HG03520 (cell line): Measurements from ENCODE around the gene GLT6D1.

ENCODE experiments used
- ATAC-seq: cut with Tn5 transposase; IDR thresholded peaks from one replicate; pipeline ENCODE4 v1.9.1; 2021; ENCODE audit warnings: mild to moderate bottlenecking, moderate library complexity; ENCODE audit not compliant: unreplicated experiment

The GLT6D1 gene

DNA sequence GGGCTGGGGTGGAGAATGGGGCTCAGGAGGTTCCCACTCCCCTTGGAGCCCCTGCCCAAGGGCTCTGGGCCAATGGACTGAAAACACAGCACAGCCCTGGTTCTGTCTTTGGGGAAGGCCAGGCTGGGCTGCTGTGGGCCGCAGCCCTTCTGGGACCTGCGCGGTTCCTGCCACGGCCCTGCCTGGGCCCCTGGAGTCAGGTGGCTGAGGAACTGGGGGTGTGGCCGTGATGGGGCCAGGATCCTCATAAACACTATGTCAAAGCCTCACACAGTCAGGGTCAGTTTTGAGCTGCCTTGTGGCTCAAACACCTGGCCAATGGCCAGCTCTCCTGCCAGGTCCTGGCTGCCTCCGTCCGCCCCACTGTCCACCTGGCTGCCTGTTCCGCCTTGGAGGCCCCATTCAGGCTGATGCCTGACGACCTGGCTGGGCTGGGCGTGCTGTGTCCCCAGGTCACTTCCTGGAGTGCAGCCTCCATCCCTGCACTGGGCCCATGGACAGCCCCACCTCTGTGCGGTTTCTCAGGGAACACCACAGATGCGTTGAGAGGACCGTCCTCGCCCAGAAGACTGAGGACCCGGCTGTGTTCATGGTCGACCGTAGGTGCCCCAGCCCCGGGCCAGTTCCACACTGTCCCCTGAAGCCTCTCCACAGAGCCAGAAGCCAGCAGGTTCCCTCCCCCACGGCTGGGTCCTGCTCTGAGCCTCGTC, 50.3 kb downstream of the GLT6D1 start:
- no peak for ATAC-seq

DNA sequence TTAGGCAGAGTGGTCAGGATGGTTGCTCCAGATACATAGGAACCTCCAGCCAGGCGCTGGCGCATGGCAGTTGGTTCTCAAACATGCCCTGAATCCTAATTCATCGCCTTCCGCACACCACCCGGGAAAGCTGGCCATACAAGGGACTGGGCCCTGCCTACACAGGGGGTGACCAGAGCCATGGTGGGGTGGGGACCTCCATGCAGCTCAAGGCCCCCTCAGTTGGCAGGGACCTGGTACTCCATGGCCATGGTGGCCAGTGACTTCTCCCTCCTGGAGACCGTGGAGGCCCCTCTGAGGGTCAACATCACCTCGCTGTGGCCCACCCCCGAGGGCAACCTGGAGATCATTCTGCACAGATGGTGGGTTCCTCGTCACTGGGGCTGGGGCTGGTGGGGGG, 51.0 kb downstream of the GLT6D1 start:
- no peak for ATAC-seq

DNA sequence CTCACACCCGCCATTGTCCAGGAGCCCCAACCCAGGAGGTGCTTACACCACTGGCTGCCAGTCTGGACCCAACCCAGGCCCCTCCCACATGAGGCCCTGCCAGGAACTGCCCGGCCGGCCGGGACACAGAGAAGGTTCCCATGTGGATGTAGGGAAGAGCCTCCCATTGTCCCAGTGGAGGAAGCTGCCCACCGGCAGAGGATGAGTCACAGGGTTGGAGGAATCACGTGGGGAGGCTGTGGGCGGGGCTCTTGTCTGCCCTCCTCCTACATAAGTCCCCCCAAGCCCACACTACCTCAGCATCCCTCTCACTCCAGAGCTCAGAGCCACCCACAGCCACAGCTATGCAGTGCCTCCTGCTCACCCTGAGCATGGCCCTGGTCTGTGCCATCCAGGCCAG, 51.7 kb downstream of the GLT6D1 start:
- no peak for ATAC-seq

DNA sequence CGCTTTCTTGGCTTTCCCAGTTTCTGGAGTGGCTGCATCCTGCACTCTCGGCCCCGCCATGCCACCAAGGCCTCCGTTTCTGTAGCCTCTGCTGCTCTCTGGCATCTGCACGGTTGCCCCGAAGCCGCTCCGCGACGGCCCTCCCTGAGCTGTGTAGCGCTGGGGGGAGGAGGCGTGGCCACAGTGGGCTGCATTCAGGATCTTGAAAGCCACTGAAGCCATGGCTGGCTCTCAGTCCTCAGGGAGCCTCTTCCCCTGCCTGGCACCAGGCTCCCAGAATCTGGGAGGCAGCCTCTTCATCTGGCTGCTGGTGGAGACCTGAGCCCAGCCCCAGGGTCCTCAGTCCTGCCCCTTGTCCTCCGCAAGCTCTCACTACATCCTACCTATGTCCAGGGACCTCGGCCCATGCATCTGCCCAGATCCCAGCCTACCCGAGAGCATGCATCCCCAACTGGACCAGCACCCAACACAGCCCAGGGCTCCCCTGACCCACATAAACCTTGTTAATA, 52.7 kb downstream of the GLT6D1 start:
- no peak for ATAC-seq

DNA sequence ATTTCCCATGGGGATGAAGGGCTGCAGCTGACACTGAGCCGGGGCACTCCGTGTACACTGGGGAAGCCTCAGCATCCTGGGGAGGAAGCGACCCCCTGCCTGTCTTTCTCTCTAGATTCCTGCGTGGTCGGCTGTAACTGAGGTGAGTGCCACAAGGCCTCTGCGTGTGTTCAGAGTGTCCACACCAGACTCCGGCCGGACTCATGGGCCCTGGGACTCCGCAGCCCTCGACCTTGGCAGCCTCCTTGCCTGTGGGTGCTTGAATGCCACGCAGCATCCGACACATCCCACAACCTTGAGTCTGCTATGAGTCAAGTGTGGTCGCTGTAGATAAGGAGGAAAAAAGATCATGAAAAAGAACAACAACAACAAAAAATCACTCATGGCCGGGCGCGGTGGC, 54.4 kb downstream of the GLT6D1 start:
- ATAC-seq = no peak

DNA sequence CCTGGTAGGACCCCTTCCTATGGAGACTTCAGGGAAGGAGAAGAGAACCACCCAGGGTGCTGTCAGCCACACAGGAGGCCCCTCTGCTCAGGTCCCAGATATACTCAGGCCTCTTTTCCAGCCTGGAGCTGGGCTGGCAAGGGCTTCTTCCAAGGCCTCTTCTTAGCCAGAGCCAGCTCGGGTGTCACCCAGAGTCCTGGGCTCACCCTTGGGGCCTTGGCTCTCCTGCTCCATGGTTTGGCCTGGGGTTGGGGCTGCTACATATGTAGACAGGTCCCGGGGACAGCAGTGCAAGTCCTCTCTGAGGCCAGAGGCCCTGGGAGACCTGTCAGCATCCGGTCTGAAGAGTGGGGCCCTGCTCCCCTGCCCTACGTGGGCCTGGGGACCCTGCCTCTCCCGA, 55.0 kb downstream of the GLT6D1 start:
- no peak for ATAC-seq

DNA sequence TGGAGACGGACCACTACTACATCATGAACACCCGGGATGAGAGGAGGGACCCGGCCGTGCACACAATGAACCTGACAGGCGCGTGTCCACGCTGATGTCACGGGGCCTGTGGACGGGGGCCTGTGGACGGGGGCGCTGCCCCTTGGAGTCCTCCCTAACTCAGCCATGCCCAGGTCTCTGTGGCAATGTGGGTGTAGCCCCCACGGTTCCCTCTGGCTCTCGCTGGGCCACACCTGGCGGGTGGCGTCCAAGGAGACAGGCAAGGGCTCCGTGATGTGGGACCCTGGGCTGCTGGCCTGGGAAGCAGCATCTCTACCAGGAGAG, 55.7 kb downstream of the GLT6D1 start:
- no peak for ATAC-seq

DNA sequence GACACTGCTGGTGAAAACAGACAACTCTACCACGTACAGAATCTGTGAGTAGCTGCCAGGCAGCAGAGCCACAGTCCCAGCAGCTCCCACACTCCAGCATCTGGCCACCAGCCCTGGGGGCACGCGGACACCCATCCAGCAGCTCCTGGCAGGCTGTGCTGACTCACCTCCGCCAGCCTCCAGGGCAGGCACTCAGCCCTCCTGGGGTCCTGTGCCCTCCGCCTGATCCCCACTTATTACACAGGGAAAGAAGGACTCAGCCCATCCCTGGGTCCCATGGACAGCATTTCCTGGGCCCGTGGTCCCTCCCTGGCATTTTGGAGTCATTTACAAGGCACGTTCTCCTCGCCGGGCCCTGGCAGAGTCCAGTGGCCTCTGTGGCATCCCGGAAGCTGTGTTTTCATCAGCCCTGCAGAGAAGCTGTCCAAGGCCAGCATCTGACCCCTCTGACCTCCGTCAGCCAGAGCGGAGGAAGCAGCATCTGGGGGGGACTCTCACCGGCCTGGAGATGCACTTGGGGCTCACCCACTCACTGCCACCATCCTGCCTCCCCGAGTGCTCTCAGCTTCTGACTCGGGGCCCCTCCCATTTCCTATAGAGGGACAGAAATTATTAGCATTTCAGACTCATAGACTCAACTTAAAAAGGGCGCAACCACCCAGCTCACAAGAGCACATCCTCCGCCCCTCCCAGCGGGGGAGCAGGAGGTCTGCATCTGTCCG, 56.2 kb downstream of the GLT6D1 start:
- ATAC-seq = no peak

DNA sequence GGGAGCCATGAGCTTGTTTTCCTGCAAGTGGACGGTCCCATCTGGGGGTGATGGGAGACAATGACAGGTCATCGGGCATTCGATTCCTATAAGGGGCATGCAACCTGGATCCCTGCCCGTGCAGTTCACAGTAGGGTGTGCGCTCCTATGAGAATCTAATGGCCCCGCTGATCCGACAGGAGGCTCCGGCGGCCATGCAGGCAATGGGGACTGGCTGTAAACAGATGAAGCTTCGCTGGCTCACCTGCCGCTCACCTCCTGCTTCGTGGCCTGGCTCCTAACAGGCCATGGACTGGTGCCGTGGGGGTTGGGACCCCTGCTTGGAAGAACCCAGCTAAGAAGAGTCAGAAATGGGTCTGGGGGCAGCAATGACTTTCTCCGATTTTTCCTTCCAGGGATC, 56.8 kb downstream of the GLT6D1 start:
- no peak for ATAC-seq

DNA sequence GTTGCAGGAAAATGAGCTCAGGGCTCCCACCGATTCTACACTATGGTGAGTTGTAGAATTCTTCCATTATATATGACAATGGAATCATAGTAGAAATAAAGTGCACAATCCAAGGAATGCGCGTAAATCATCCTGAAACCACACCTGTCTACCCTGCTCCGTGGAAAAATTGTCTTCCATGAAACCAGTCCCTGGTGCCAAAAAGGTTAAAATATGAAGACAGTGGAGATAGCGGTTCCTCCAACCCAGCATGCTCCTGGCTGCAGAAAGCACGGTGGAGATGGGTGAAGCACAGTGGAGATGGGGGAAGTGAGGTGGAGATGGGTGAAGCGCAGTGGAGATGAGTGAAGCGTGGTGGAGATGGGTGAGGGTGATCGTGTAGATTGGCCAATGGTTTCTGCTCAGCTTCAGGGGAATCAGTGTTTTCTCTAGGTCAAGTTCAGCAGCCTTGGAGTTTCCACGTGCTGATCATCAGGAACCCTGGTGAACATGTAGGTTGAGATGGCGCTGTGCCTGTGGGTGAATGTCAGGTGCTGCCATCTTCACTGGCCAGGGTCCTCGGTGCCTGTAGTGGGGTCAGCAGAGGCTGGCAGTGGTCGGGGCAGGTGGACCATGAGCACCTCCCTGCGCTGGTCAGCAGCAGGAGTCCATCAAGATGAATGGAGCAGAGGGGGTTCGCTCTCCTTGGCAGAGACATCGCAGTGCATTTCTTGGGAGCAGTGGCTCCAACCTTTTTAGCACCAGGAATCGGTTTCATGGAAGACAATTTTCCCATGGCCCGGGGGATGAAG, 57.5 kb downstream of the GLT6D1 start:
- ATAC-seq = no peak

DNA sequence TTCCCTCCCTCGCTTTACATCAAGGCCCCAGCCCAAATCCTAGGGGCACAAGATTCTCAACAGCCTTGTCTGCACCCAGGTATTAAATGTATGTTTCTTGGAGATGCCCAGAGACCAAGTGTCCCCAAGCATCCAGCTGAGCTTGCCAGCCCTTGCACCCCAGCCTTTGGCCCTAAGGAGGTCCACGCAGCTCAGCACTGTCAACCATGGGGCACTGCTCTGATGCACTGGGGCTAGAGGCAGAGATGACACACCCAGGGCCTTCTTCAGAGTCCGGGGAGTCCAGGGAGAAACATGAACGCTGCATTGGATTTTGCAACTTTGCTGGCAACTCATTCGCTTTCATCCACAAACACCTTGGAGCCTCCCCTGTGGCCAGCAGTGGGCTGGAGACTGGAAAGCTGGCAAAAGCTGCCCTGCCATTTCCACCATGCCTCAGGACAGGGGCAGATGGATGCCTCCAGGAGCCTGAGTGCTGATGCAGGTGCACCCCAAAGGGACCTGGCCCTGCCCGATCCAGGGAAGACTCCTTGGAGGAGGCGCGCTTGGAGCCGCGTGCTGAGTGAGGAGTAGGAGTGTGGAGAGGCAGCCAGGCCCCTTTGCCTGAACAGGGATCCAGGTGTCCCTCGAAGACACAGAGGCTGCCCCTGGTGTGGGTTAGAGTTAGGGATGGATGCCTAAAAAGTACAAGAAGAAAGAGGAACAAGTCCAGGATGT, 58.5 kb downstream of the GLT6D1 start:
- ATAC-seq = no peak

DNA sequence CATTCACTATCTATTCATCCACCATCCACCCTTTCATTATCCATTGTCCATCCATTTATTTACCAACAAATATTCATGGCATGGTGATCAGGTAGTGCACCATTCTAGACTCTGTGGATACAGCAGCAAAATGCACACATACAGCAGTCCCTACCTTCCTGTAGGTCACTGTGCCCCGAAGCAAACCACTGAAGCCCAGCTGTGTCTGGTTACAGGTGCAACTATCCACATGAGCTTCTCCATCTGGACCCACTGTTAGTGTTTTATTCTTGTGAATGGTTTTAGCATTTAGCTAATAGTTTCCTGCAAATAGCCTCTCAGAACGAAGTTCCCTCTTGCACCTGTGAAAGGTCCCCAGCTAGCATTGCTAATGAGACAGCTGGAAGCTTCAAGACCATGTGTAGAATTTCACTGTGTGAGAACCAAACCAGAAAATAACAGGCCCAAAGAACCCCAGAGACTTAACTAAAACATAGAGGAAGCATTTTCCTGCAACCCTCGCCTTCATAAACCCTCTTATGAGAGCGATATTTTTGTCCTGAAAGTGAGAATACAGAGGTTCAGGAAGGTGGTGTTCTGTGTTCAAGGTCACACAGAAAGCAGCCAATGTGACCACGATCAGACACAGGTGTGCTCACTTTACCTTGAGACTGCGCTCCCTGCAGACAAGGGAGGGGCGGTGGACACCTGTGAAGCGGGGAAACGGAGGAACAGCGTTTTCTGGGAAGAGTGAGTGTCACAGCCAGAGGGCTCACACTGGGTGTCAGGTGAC, 59.3 kb downstream of the GLT6D1 start:
- no peak for ATAC-seq

DNA sequence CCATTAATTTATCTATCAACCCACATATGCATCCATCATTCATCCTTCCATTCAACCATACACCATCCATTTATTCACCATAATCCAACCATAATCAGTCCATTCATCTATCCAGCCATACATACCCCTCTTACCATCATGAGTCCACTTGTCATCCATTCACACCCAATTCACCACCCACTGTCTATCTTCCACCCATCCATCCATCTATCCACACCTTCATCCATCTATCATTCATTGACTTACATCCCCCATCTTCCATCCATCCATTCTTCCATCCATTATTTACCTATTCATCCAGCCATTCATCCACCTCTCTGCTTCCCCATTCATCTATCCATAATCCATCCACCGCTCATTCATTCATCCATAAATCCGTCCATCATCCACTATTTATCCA, 60.0 kb downstream of the GLT6D1 start:
- no peak for ATAC-seq

DNA sequence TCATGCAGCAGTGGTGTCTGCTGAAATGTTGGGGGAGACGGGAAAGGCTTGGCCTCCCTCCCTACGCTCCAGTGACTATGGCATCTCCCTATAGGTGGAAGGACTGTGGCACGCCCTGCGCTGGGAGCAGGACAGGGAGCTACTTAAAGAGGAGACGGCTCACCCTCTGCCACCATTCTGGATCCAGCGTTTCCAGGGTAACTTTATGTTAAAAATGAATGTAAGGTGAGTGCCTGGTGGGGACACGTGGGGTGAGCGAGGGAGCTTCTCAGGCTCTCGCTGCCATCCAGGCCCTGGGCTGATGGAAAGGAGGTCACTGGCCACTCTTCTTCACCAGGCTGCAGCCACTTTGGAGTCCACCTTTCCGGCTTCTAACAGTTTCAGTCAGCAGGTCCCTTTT, 62.1 kb downstream of the GLT6D1 start:
- no peak for ATAC-seq

DNA sequence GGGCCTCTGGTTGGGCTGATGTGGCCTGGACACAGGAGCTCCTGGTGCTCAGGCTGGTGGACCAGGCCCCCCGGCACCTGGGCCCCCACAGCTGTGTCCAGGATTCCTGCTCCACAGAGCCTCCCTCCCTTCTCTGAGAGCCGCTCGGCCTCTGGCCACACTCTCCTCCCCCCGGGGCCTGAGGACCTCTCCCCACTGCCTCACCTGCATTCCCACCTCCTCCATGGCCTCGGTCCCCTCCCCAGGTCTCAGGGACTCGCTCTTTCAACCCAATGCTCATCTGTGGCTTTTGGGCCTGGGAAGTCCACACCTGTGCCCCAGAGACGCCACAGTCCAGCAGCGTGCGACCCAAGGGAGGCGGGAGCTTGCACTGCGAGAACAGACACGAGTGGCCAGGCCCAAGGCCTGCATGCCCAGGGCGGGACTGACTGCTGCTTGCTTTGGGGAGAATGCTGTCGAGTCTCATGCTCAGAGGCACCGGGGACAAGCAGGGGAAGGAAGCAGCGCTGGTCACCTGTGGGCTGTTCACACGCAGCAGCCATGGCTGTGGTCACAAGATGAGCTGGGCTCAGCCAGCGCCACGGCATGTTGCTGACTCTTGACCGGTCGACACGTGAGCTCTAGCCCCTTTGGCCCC, 63.2 kb downstream of the GLT6D1 start:
- ATAC-seq = no peak

DNA sequence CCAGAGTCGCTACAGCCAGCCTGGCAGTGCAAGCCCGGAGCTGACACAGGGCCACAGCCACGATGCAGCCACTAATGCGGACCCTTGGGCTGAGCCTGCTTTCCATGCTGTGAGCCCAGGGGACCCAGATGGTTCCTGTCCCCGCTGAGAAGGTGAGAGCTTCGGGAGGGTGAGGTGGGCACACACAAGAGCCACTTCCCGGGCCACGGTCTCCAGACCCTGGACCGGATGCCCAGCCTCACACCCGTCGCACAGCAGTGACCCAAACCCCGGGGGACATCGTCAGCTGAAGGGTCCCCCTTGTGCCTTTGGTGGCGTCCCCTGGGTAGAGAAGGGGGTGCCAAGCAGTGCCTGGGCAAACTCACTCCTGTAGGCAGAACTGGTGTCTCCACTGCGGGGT, 64.4 kb downstream of the GLT6D1 start:
- no peak for ATAC-seq

DNA sequence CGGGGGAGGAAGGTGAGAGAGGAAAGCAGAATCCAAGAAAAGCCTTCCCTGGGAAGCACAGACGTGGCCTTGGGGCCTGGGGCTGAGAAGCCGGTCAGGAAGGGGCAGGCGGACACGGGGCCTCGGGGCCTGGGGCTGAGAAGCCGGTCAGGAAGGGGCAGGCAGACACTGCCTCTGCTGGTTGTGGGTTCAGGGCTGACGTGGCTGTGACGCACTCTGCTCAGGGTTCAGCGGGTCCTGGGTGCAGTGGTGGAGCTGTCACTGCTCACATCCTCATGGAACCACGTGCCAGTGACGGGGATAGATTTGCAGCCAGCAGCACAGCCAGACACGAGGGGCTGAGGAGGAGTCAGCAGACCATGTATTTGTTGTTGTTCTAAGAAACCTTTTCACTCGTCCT, 65.0 kb downstream of the GLT6D1 start:
- no peak for ATAC-seq
